ENCODE measurements around the gene RPS14.
"Not testable (repeated sequence)": the region's sequence is repeated elsewhere in the genome, so short reads cannot be mapped to it uniquely, and the experiment has no call there.

RPS14 gene

DNA sequence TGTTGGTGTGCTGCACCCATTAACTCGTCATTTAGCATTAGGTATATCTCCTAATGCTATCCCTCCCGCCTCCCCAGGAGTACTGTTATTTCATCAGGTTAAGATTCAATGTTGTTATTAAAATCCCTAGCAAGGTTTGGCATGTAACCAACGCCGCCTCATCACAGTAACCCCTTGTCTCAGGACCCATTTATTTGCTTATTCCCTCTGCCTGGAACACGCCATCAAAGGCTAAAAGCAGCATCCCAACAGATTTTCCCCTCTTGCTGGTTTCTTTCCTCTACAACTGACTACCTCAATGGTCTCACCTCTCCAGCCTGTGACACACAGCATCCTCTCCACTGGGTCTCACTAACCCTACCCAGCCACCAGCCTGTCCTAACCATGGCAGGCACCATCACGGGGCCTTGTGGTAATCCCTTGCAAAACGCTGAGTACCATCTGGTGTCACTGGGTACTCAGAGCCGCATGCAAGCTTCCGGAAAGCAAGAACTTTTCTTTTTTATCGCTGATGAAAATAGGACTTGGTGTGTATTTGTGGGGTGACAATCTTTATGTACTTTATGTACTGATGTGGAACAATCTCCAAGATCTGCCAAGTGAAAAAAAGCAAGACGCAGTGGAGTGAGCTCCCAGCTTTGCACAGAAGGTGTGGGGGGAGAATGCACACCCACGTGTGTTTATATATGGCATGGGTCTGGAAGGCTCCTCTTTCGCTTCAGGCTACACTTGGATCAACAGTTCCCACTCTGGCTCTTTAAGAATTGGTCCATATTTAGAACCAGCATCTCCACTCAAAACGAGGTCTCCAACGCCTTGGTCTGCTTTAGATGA, 6.1 kb downstream of the RPS14 start:
- peak; percentile 79 for DNase-seq

DNA sequence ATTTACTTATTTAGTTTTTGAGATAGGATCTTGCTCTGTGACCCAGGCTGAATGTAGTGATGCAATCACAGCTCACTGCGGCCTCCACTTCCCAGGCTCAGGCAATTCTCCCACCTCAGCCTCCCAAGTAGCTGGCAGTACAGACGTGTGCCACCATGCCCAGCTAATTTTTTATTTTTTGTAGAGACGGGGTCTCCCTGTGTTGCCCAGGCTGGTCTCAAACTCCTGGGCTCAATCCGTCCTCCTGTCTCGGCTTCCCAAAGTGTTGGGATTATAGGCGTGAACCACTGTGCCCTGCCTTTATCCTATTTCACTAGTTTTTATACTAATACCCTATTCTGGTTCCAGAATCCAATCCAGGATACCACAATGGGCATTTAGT, 6.8 kb downstream of the RPS14 start:
- no peak for DNase-seq

DNA sequence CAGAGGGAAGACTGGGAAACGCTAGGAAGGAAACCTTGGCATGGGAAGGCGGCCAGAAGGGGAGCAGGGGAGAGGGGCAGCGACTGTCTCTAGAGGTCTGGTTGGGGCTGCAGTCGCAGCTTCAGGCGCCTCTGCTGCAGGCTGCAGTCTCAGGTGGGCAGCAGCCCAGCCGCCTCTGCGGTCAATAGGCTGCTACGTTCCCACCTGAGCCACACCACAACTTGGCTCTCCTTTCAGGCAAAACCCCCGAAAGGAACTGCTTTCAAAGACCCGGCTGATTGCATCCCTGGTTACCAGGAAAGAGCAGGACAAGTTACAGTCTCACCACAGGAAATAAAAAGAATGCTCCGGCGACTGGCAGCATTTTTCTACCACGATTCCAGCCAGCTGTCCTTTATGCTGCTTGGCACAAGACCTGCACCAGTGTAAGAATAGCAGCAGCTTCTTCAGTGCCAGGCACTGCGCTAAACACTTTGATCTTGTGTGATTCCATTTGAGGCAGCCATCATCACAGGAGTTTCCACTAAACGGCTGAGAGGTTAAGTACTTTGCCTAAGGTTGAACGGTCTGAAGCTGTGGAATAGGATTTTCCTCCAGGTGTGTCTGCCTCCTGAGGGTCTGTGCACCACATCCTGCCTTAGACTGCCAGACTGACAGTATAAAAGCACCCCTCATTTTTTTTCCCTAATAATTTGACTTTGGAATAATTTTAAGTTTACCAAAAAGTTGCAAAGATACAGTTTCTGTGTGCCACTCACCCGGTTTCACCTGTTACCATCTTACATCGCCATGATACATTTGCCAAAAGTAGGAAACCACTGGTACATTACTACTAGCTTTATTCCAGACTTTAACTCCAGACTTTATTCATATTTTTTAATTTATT, 7.5 kb downstream of the RPS14 start:
- DNase-seq = peak; percentile 30

DNA sequence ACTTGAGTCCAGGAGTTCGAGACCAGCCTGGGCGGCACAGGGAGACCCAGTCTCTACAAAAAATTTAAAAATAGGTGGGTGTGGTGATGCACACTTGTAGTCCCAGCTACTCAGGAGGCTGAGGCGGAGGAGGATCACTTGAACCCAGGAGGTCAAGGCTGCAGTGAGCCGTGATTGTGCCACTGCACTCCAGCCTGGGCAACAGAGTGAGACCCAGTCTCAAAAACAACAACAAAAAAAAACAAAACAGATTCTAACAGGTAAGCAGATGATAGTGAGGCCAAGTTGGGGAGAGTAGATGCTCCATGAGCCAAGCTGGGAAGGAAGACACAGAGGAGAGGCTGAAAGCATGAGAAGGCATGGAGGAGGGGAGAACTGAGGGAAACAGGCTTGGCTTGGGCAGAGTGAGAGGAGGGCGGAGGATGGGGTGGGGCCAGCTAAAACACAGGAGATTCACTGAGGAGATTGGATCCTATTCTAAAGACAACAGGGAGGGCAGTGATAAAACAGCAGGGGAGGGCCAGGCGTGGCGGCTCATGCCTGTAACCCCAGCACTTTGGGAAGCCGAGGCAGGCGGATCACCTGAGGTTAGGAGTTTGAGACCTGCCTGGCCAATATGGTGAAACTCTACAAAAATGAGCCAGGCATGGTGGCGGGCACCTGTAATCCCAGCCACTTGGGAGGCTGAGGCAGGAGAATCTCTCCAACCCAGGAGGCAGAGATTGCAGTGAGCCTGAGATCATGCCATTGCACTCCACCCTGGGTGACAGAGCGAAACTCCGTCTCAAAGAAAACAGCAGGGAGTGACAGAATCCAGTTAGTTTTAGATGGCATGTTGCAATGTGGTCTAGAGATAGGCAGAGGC, 8.4 kb downstream of the RPS14 start:
- peak; percentile 18 for DNase-seq

DNA sequence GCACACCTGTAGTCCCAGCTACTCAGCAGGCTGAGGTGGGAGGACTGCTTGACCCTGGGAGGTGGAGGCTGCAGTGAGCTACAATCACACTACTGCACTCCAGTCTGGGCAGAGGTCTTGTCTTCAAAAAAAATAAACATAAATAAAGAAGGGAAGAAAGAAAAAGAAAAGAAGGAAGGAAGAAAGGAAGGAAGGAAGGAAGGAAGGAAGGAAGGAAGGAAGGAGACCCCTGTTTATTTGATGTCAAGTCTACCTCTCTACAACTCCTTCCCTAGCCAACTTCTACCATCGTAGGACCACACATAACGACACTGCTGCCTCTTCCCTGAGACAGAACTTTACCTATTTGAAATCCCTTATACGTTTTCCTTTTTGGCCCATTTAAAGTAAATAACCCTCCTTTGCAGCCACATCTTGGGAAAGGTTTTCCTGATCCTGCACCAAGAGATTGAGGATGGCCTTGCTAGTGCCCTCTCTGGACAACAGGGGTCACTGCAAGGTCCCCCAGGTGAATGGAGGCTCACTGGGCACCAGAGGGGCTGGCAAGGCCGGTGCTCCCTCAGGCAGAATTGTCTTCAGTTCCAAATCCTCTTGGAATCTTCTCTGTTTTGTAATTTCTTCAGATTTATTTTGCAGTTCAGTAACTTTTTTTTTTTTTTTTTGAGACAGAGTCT, 10.5 kb downstream of the RPS14 start:
- peak; percentile 46 for DNase-seq

DNA sequence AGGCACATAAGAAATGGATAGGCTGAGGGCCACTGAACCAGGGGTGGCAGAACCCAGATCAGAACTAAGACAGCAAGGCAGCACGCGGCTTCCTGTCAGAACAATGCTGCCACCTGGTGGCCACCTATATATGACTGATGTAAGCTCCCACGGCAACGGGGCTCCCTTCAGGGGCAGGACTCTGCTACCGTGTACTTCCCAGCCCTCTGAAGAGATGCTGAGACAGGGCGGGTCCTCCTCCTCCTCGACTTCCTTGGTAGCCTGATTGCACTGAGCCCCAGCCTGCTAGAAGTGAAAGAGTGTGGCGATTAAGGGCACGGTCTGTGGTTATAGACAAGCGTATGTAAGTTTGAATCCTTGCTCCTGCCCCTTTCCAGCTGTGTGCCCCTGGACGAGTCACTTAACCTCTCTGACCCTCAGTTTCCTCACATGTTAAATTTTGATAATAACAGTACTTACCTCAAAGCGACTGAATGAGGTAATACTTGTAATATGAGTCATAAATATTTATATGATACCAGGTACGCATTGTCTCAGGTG, 13.3 kb downstream of the RPS14 start:
- peak; percentile 93 for DNase-seq

DNA sequence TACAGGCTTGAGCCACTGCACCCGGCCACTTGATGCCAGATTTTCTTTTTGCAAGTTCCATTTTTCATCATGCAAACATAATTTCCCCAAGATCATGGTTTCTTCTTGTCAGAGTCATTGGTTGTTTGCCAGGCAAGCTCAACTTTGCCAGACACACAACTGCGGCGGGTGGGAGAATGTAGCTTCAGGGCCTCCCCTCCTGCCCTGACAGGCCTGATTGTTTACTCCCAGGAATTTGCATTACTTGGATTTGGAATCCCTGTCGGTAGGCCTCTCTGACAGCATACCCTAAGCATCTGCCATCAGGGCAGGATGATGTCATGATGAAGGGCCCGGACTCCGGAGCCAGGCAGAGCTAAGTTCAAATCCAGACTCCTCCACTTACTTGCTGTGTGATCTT, 15.1 kb downstream of the RPS14 start:
- DNase-seq = peak; percentile 34

DNA sequence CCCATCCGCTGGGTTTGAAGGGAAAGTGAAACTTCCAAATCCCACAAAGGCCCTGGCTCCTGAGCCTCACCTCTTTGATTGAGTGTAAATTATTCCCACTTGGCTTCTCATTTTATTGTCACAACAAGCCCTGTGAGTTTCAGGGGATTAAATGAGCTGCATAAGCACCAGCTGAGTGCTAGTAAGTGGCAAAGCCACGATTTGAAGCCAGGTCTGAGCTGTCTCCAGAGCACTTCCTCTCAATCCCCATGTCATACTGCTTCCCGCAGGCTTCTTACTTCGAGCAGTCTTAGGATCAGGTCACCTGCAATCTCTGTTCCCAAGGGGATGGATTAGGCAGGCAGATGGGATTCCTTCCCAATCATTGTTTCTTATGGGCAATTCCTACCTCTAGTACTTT, 18.0 kb downstream of the RPS14 start:
- peak; percentile 88 for DNase-seq

DNA sequence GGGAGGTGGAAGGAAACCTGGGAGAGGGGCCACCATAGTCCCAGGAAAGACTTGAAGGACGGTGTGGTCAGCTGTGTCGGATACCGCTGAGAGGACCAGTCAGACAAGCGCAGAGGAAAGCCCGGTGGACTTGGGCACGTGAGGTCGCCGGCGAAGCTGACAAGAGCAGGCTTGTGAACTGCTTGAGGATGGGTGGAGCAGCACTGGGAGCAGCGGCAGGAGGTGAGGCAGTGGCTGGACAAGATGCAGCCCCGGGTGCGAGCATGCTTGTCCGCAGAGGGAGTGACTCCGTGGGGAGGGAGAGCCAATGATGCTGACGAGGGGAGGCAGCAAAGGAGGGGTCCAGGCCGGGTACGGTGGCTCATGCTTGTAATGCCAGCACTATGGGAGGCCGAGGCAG, 18.5 kb downstream of the RPS14 start:
- DNase-seq = no peak

DNA sequence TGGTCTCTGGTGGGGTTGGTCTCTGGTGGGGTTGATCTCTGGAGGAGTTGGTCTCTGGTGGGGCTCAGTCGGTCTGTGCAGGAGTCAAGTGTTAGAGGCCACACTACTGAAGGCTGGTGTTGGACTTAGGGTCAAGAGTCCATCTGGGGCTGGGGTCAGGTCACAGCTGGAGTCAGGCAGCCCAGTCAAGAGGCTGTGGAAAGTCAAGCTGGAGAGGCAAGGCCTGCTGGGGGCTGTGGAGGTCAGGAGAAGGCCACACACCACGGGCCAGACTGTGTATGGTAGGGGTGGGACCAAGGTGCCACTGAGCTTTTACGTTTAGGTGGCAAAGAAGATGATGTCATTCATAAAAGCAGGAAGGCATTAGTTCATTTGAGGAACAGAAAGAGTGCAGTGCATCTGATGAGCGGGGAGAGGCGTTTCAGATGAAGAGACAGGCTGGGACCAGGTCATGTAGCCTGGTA, 20.1 kb downstream of the RPS14 start:
- DNase-seq = no peak

DNA sequence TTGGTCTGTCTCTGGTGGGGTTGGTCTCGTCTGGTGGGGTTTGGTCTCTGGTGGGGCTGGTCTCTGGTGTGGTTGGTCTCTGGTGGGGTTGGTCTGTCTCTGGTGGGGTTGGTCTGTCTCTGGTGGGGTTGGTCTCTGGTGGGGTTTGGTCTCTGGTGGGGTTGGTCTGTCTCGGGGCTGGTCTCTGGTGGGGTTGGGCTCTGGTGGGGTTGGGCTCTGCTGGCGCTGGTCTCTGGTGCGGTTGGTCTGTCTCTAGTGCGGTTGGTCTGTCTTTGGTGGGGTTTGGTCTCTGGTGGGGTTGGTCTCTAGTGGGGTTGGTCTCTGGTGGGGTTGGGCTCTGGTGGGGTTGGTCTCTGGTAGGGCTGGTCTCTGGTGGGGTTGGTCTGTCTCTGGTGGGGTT, 20.6 kb downstream of the RPS14 start:
- no peak for DNase-seq

DNA sequence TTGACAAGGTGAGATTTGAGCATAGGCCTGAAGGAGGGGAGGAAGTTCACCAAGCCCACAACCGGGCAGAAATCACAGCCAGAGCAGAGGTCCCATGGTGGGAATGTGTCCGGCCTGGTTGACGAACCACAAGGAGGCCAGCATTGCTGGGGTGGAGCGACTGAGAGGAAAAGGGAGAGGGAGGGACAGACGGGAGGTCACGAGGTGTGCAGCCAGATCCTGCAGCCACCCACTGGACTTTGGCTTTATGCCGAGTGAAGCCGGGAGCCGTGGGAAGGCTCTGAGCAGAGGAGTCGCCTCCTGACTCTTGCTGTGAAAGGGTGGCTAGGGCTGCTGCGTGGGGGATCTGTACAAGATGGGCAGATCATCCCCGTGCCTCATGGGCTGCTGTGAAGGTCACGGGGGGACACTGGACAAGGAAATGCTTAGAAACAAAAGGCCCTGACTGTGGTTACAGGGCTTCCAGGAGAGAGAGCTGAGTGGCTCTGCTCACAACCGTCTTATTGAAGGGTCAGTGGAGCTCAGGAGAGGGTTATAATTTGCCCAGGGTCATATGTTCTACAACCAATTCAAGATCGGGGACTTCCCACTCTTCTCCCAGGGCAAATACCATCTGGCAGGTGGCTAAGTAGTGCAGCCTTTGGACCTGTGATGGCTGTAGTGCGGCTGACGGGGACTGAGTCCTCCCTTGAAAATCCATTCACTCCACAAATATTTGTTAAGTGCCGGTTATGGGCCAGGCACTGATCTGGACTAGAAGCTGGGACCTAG, 21.2 kb downstream of the RPS14 start:
- no peak for DNase-seq

DNA sequence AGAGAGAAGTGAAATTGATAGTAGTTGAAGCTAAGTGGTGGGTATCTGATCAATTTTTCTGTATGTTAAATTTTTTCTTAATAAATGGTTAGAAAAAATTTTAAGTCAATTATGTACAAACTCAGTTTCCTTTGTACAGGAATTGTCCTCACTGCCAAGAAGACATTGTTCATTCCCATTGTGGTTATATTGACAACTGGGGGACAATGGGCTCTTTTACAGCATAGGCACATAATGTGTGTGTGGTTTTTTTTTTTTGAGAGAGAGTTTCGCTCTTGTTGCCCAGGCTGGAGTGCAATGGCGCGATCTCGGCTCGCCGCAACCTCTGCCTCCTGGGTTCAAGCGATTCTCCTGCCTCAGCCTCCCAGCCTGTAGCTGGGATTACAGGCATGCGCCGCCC, 23.4 kb downstream of the RPS14 start:
- DNase-seq = not testable (repeated sequence)

DNA sequence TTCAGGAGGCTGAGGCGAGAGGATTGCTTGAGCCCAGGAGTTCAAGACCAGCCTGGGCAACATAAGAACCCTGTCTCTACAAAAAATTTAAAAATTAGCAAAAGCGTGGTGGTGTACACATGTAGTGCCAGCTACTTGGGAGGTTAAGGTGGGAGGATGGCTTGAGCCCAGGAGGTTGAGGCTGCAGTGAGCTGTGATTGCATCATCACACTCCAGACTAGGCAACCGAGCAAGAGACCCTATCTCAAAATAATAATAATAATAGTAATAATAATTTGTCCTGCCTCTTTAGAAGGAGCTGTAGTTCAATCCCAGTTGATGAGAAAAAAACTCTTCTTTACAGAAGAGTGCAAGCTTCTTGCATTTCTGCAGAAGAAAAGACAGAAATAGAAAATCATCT, 26.8 kb downstream of the RPS14 start:
- DNase-seq = no peak

DNA sequence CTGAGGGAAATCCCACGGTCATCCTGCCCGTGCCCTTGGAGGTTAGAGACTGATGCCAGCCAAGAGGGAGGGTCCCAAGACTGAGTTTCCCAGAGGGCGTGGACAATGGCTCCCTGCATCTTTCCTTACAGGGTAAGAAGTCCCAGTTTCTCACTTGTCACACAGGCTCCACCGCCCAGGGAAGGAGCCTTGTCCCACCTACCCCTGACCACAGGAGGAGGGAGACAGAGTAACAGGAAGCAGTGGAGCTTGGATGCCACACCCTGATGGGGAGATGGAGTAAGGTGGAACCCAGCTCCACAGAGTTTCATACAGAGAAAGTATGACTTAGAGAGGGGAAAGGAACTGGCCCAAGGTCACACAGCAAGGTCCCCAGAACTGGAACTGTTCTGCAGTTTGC, 27.5 kb downstream of the RPS14 start:
- no peak for DNase-seq

DNA sequence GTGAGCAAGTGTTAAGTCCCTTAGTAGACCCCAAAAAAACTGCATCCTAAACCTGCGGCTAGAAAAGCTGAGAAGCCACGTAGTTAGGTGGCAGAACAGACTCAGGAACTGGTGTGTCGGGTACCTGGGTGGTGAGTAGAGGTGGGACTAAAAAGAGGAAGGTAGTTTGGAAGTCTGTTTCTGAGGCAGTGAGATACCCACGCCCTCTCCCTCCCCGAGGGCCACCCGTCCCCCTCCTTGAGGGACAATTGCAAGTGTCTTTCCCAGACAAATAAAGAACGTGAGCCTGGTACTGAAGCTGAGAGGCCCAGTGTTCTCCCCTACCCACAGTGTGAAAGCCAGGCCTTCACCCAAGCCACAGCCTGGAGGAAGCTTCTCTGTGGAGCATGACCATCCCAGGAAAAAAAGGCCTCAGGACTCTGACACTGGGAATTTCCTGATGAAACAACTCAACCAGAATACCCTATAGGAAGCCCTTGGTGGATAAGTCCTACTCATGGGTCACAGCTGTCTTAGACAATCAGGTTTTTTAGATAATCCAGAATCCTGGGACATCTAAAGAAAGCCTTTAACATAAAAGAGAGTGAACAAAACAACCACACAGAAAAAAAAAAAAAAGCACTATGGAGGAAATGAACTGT, 29.8 kb downstream of the RPS14 start:
- DNase-seq = no peak

DNA sequence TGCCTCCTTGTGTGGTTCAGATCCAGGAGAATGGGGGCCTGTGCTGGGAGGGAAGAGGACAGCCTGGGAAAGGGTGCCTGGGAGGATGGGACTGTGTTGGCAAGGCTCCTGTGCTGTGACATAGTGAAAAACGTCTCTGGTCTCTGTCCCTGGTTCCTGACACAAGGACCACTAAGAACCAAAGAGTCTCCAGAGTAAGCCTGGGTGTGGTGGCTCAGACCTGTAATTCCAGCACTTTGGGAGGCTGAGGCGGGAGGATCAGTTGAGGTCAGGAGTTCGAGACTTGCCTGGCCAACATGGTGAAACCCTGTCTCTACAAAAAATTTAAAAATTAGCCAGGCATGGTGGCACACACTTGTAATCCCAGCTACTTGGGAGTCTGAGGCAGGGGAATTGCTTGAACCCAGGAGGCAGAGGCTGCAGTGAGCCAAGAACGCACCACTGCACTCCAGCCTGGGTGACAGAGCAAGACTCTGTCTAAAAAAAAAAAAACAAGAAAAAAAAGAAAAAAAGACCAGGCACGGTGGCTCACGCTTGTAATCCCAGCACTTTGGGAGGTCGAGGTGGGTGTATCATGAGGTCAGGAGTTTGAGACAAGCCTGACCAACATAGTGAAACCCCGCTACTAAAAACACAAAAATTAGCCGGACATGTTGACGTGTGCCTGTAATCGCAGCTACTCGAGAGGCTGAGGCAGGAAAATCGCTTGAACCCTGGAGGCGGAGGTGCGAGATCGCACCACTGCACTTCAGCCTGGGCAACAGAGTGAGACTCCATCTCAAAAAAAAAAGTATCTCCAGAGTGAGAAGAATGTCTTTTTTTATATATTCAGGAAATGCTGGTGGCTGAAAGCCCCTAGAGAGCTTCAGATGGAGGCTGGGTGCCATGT, 35.4 kb downstream of the RPS14 start:
- not testable (repeated sequence) for DNase-seq

DNA sequence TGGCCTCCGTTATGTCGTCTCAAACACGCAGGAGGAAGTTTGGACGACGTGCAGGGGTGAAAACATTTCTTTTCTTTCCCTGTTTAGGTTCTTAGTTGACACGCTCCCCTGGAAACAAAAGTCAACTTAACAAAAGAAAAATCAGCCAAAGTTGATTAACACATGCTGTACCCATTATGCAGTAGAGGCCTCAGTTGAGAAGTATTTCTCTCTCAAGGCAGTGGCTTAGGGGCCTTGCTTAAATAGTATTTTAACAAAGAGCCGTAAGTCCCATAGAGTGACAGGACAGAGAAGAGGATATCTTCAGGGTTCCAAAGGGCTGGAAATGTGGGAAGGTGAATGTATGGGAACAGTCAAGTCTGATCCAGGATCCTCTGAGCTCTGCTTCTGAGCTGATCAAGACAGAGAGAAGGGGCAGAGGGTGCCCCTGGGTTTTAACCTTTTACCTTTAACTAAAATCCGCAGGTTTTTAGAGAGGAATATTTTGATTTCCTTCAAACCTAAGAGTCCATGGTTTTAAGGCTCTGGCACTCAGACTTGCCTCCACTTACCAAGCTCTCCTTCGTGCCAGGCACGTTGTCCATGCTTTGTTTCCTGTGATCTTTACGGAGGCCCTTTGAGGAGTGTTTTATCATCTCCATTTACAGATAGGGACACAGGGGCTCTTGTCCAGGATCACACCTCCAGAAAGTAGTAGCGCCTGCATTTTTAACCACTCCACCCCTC, 36.2 kb downstream of the RPS14 start:
- no peak for DNase-seq

Data from NCI-H82 (cell line).